SK-N-SH (cell line): ENCODE results near the gene HNRNPL. TPM values are rescaled to one million over a fixed set of nuclear protein-coding genes. Genes with fewer than 3 reads are reported as not detected.
"Not testable (repeated sequence)": the region's sequence is repeated elsewhere in the genome, so short reads cannot be mapped to it uniquely, and the experiment has no call there.

ENCODE experiments used
- CTCF ChIA-PET: fragments of 300-600, 350-600 bp; formaldehyde crosslinking; extraction: SDS; loops from one replicate; lab custom pipeline; 2021; lab: Yijun Ruan, JAX
- POLR2A ChIA-PET: fragments of 350-600 bp; sonication (Branson Sonifier 250); formaldehyde crosslinking; extraction: SDS; loops from one replicate; lab custom pipeline; 2020; ENCODE audit warnings: antibody characterized with exemption, inconsistent platforms; lab: Yijun Ruan, JAX
- DNase-seq: peaks from one replicate; pipeline ENCODE4 v3.0.0; 2012
- H2AFZ ChIP-seq: fragments of 200-600 bp; sonication (generic); 2 replicates; pipeline ENCODE4 v1.8.1; 2016; ENCODE audit warnings: antibody characterized with exemption, mild to moderate bottlenecking, low read depth
- H3F3A ChIP-seq: fragments of 200-600 bp; sonication (generic); replicated peaks from 2 replicates; pipeline ENCODE3; 2016; ENCODE audit warnings: antibody characterized with exemption, mild to moderate bottlenecking; ENCODE audit not compliant: insufficient read depth
- H3K27ac ChIP-seq, 2 experiments: fragments of 200-500 bp in 1 of 2; fragments of 200-600 bp in 1 of 2; sonication (Bioruptor generic) in 1 of 2; sonication (generic), shearing (Covaris generic) in 1 of 2; 2 replicates each; pipeline versions ENCODE4 v1.5.1 to v1.6.1; 2014 to 2016; ENCODE audit warnings: low read depth in 2 of 2, inconsistent platforms in 1 of 2, low read length in 1 of 2, mild to moderate bottlenecking in 1 of 2, mixed read lengths in 1 of 2
- H3K27me3 ChIP-seq: fragments of 200-600 bp; sonication (generic), shearing (Covaris generic); 2 replicates; pipeline ENCODE4 v1.6.1; 2016; ENCODE audit warnings: mixed run types; ENCODE audit not compliant: insufficient read depth
- H3K36me3 ChIP-seq, 2 experiments: fragments of 200-500 bp in 1 of 2; fragments of 200-600 bp in 1 of 2; sonication (Bioruptor generic) in 1 of 2; sonication (generic) in 1 of 2; replicated peaks in 1 of 2; 2 replicates each; pipeline versions ENCODE3 to v1.5.1; 2014 to 2016; ENCODE audit warnings: low read length in 1 of 2, mild to moderate bottlenecking in 1 of 2; ENCODE audit not compliant: insufficient read depth in 2 of 2, control insufficient read depth in 1 of 2
- H3K4me1 ChIP-seq, 2 experiments: fragments of 200-500 bp in 1 of 2; fragments of 200-600 bp in 1 of 2; sonication (Bioruptor generic) in 1 of 2; sonication (generic), shearing (Covaris generic) in 1 of 2; 2 replicates each; pipeline versions ENCODE4 v1.5.1 to v1.6.1; 2014 to 2016; ENCODE audit warnings: low read depth in 1 of 2, low read length in 1 of 2, mixed run types in 1 of 2; ENCODE audit not compliant: insufficient read depth in 2 of 2, control insufficient read depth in 1 of 2
- H3K4me2 ChIP-seq: fragments of 200-600 bp; sonication (generic), shearing (Covaris generic); 2 replicates; pipeline ENCODE4 v1.6.1; 2017; ENCODE audit warnings: mixed run types
- H3K4me3 ChIP-seq, 2 experiments: fragments of 200-500 bp in 1 of 2; fragments of 200-600 bp in 1 of 2; sonication (Bioruptor generic) in 1 of 2; sonication (generic), shearing (Covaris generic) in 1 of 2; 2 replicates each; pipeline versions ENCODE4 v1.5.1 to v1.8.1; 2014 to 2016; ENCODE audit warnings: low read depth in 2 of 2, inconsistent platforms in 1 of 2, low read length in 1 of 2, mild to moderate bottlenecking in 1 of 2, mixed read lengths in 1 of 2, moderate library complexity in 1 of 2
- H3K79me2 ChIP-seq: fragments of 200-600 bp; sonication (generic); 2 replicates; pipeline ENCODE4 v1.8.1; 2017; ENCODE audit warnings: mild to moderate bottlenecking; ENCODE audit not compliant: insufficient read depth
- H3K9ac ChIP-seq: fragments of 200-600 bp; sonication (generic); 2 replicates; pipeline ENCODE4 v1.6.1; 2017; ENCODE audit warnings: mixed run types
- H3K9me2 ChIP-seq: fragments of 200-600 bp; sonication (generic); 2 replicates; pipeline ENCODE4 v1.6.1; 2017; ENCODE audit warnings: mixed run types
- H3K9me3 ChIP-seq: fragments of 200-600 bp; sonication (generic); 2 replicates; pipeline ENCODE4 v1.6.1; 2017; ENCODE audit warnings: mixed run types, mild to moderate bottlenecking, moderate library complexity
- H4K20me1 ChIP-seq: fragments of 200-600 bp; sonication (generic); 2 replicates; pipeline ENCODE4 v1.6.1; 2017; ENCODE audit warnings: mild to moderate bottlenecking, mixed run types; ENCODE audit not compliant: insufficient read depth
- GABPA ChIP-seq: IDR thresholded peaks from 2 replicates; pipeline ENCODE4 v1.4.0; 2012; ENCODE audit warnings: low read depth, mild to moderate bottlenecking
- IRF3 ChIP-seq: fragments of 150-350 bp; IDR thresholded peaks from 2 replicates; pipeline ENCODE4 v1.6.1; 2016; ENCODE audit warnings: mild to moderate bottlenecking, low read depth, low read length
- NRF1 ChIP-seq: IDR thresholded peaks from 2 replicates; pipeline ENCODE4 v1.6.1; 2012; ENCODE audit warnings: low read depth, mild to moderate bottlenecking, low read length
- RFX5 ChIP-seq: IDR thresholded peaks from 2 replicates; pipeline ENCODE4 v1.6.1; 2012; ENCODE audit warnings: mild to moderate bottlenecking, improper control_type of control experiment, low read length
- TEAD4 ChIP-seq: IDR thresholded peaks from 2 replicates; pipeline ENCODE4 v1.4.0; 2012; ENCODE audit warnings: mild to moderate bottlenecking, borderline replicate concordance; ENCODE audit not compliant: insufficient read depth
- WGBS: methylation state at CpG from one replicate; pipeline ENCODE4 v1.1.6; 2017; ENCODE audit warnings: low lambda C conversion rate; 5-methylcytosine and 5-hydroxymethylcytosine counted together
- polyA plus RNA-seq, 3 experiments: library from polyadenylated mRNA; depleted of rRNA; stranded (reverse); fragments of >200 nt; gene quantifications; 2 replicates each; pipeline ENCODE4 v1.2.3, GENCODE V29; 2012

Gene HNRNPL
- polyA plus RNA-seq, 1 of the 3 experiments (the other 2 are of a cell fraction), result 280 TPM

- H3F3A ChIP-seq, result peaks cover 14% of the 10 kb centered on the region
- no peak overlapping the region for H3K4me2 ChIP-seq
- ChIA-PET POLR2A (no interaction called here), CTCF (no interaction called here)
- H3K27ac ChIP-seq, result no peak overlapping the region
- peaks cover 3 to 27% of the 10 kb centered on the region in 2 experiments for H3K36me3 ChIP-seq
- H3K27me3 ChIP-seq, result no peaks in the 10 kb centered on the region
- TF ChIP-seq RFX5, result no peak
- TF ChIP-seq NRF1, result no peak
- no peak for TF ChIP-seq TEAD4
- no peak for TF ChIP-seq GABPA
- no peak for TF ChIP-seq IRF3
- H3K79me2 ChIP-seq, result peaks cover 13% of the 10 kb centered on the region; the same call in 1 of the 2 replicates
- no peak overlapping the region for H3K4me3 ChIP-seq
- DNase-seq, result no peak
- H3K4me1 ChIP-seq, result peaks cover 6 to 11% of the 10 kb centered on the region in 2 experiments; a peak in 2 of 4 replicates
- H4K20me1 ChIP-seq, result no peaks in the 10 kb centered on the region
- H3K9ac ChIP-seq, result no peak overlapping the region
- 86% methylated on average over 6 of the region's 6 CpGs for WGBS
- no peaks in the 10 kb centered on the region for H3K9me3 ChIP-seq
- no peaks in the 10 kb centered on the region for H3K9me2 ChIP-seq
- no peak overlapping the region for H2AFZ ChIP-seq
Measured at GRCh38 chr19:38826856-38827551, 22.8 kb downstream of the HNRNPL start.

- H3K9me3 ChIP-seq, H3K4me2 ChIP-seq, H3F3A ChIP-seq, DNase-seq, H3K27ac ChIP-seq, H3K4me3 ChIP-seq, H3K4me1 ChIP-seq, H3K9ac ChIP-seq, H3K9me2 ChIP-seq, H4K20me1 ChIP-seq, H2AFZ ChIP-seq, H3K79me2 ChIP-seq, H3K27me3 ChIP-seq: not testable (repeated sequence)
- WGBS, result 91% methylated on average over 5 of the region's 7 CpGs
- CTCF ChIA-PET, result interaction anchor here (0.6 kb wide), 1 partner anchor 812 kb away, joined by 3 read pairs; no protein-coding TSS in a partner anchor
- POLR2A ChIA-PET, result interaction anchor here (1.2 kb wide), 1 partner anchor 8 kb away, joined by 3 read pairs; no protein-coding TSS in a partner anchor
- peaks cover 3 to 27% of the 10 kb centered on the region in 2 experiments for H3K36me3 ChIP-seq
Measured at GRCh38 chr19:38825936-38826335, 23.9 kb downstream of the HNRNPL start.

DNA sequence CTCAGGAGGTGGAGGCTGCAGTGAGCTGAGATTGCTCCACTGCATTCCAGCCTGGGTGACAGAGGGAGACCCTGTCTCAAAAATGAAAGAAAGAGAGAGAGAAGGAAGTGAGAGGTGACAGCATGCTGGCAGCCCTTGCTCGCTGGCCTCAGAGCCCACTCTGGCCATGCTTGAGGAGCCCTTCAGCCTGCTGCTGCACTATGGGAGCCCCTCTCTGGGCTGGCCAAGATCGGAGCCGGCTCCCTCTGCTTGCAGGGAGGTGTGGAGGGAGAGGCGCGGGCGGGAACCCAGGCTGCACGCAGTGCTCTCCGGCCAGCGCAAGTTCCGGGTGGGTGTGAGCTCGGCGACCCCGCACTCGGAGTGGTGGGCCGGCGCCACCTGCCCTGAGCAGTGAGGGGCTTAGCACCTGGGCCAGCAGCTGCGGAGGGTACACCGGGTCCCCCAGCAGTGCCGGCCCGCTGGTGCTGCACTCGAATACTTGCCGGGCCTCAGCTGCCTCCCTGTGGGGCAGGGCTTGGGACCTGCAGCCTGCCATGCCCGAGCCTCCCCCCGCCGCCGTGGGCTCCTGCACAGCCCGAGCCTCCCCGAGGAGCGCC is 28.5 kb downstream of the HNRNPL start:
- H2AFZ ChIP-seq, H3K9me3 ChIP-seq, H3K36me3 ChIP-seq, H3F3A ChIP-seq, H3K4me1 ChIP-seq, H3K27me3 ChIP-seq, H3K79me2 ChIP-seq, H3K4me3 ChIP-seq, DNase-seq, H3K9ac ChIP-seq, H3K27ac ChIP-seq, H3K4me2 ChIP-seq, CTCF ChIA-PET, H3K9me2 ChIP-seq, H4K20me1 ChIP-seq: not testable (repeated sequence)
- 90% methylated on average over 13 of the region's 29 CpGs for WGBS
- POLR2A ChIA-PET, result interaction anchor here (1.6 kb wide), 1 partner anchor 11 kb away, joined by 5 read pairs; the partner anchor contains the start of gene ECH1
